ENCODE results near the gene VPS9D1. TPM values are rescaled to one million over a fixed set of nuclear protein-coding genes. Genes with fewer than 3 reads are reported as not detected.
A peak's percentile ranks its signal among the peaks of the same experiment; 100 is the strongest.
"Not testable (repeated sequence)": the region's sequence is repeated elsewhere in the genome, so short reads cannot be mapped to it uniquely, and the experiment has no call there.

Gene VPS9D1
- polyA plus RNA-seq, 3 donors, result 12.8 to 16.8 (median 14.7) TPM

- DNase-seq, result no peak
These were observed 51.9 kb downstream of the VPS9D1 start for GRCh38 chr16:89668790-89669158.

- no peak for DNase-seq
These were observed 53.1 kb downstream of the VPS9D1 start for GRCh38 chr16:89667633-89668032.

- DNase-seq, result not testable (repeated sequence)
These were observed 53.7 kb downstream of the VPS9D1 start for GRCh38 chr16:89667000-89667399.

GRCh38 chr16:89664238-89664637 lies 56.5 kb downstream of the VPS9D1 start:
- DNase-seq, result not testable (repeated sequence)

GRCh38 chr16:89661215-89661614 lies 59.5 kb downstream of the VPS9D1 start:
- no peak for DNase-seq

GRCh38 chr16:89660146-89660545 lies 60.6 kb downstream of the VPS9D1 start:
- DNase-seq, result no peak

GRCh38 chr16:89658221-89658879 lies 62.3 kb downstream of the VPS9D1 start:
- DNase-seq, result no peak

- peak; percentile 86 for DNase-seq
These were observed 63.1 kb downstream of the VPS9D1 start, which contains the start of the genes CHMP1A and SPATA33 for GRCh38 chr16:89657442-89658220. Gene CHMP1A (minus strand): TSS chr16:89657708. CDS start chr16:89657588, 120 bp downstream. Gene SPATA33 (plus strand): TSS chr16:89657836. CDS start chr16:89657912, 76 bp downstream.

Other genes starting within 250 kb of the VPS9D1 start
- 100 to 1,000 TPM in 2 of 3 donors, 10 to 100 TPM in 1; 98.8 to 129 (median 113) TPM for gene ANKRD11, start 230.3 kb downstream of the VPS9D1 start, polyA plus RNA-seq (ENCODE audit: insufficient read length in 3 of 3)
- gene SPG7, start 212.5 kb downstream of the VPS9D1 start, polyA plus RNA-seq (ENCODE audit: insufficient read length in 3 of 3), result 100 to 1,000 TPM in 2 of 3 donors, 10 to 100 TPM in 1; 90.6 to 139 (median 130) TPM
- gene RPL13, start 160.2 kb downstream of the VPS9D1 start, polyA plus RNA-seq (ENCODE audit: insufficient read length in 3 of 3), result 1,000 to 10,000 TPM; 2,112 to 2,734 (median 2,679) TPM
- 1 to 10 TPM; 4.2 to 8.7 (median 5.6) TPM for gene CPNE7, start 145.1 kb downstream of the VPS9D1 start, polyA plus RNA-seq (ENCODE audit: insufficient read length in 3 of 3)
- 10 to 100 TPM; 31.6 to 76.5 (median 60.1) TPM for gene DPEP1, start 107.3 kb downstream of the VPS9D1 start, polyA plus RNA-seq (ENCODE audit: insufficient read length in 3 of 3)
- gene CHMP1A, start 63.2 kb downstream of the VPS9D1 start, polyA plus RNA-seq (ENCODE audit: insufficient read length in 3 of 3), result 10 to 100 TPM; 82.8 to 96.3 (median 91.1) TPM
- gene SPATA33, start 63.1 kb downstream of the VPS9D1 start, polyA plus RNA-seq (ENCODE audit: insufficient read length in 3 of 3), result 10 to 100 TPM; 16.5 to 18.3 (median 17.3) TPM
- gene CDK10, start 34.2 kb downstream of the VPS9D1 start, polyA plus RNA-seq (ENCODE audit: insufficient read length in 3 of 3), result 100 to 1,000 TPM; 115 to 150 (median 147) TPM
- 1 to 10 TPM; 7.5 to 9.0 (median 9.0) TPM for gene SPATA2L, start 19.2 kb downstream of the VPS9D1 start, polyA plus RNA-seq (ENCODE audit: insufficient read length in 3 of 3)
- 10 to 100 TPM; 25.4 to 38.7 (median 32.9) TPM for gene ZNF276, start 639 bp upstream of the VPS9D1 start, polyA plus RNA-seq (ENCODE audit: insufficient read length in 3 of 3)
- 10 to 100 TPM; 27.3 to 46.2 (median 38.7) TPM for gene FANCA, start 95.7 kb upstream of the VPS9D1 start, polyA plus RNA-seq (ENCODE audit: insufficient read length in 3 of 3)
- gene SPIRE2, start 107.6 kb upstream of the VPS9D1 start, polyA plus RNA-seq (ENCODE audit: insufficient read length in 3 of 3), result 10 to 100 TPM; 10.8 to 18.1 (median 17.5) TPM
- 100 to 1,000 TPM; 138 to 168 (median 157) TPM for gene TCF25, start 152.7 kb upstream of the VPS9D1 start, polyA plus RNA-seq (ENCODE audit: insufficient read length in 3 of 3)
- 1 to 10 TPM; 3.1 to 6.4 (median 5.3) TPM for gene MC1R, start 198.0 kb upstream of the VPS9D1 start, polyA plus RNA-seq (ENCODE audit: insufficient read length in 3 of 3)
- gene TUBB3, start 202.4 kb upstream of the VPS9D1 start, polyA plus RNA-seq (ENCODE audit: insufficient read length in 3 of 3), result 10 to 100 TPM in 2 of 3 donors, 1 to 10 TPM in 1; 8.0 to 16.8 (median 13.9) TPM
- 10 to 100 TPM; 41.9 to 52.0 (median 47.1) TPM for gene DEF8, start 227.9 kb upstream of the VPS9D1 start, polyA plus RNA-seq (ENCODE audit: insufficient read length in 3 of 3)

Data from renal pelvis (tissue), 4 donors.